ENCODE data around the gene LIMS1.
"Not testable (repeated sequence)": the region's sequence is repeated elsewhere in the genome, so short reads cannot be mapped to it uniquely, and the experiment has no call there.

The LIMS1 gene

GRCh38 chr2:108533832-108534583 is at the start of gene LIMS1:
LIMS1 (plus strand) TSS chr2:108534470; CDS start chr2:108534563, 93 bp downstream.
- no peaks in the 10 kb centered on the region for H3K36me3 ChIP-seq (ENCODE audit: control insufficient read depth in 1 of 2, insufficient read depth in 2 of 2, low read length in 2 of 2)
- peaks cover 4 to 18% of the 10 kb centered on the region in 2 donors for H3K4me1 ChIP-seq (ENCODE audit: control insufficient read depth in 1 of 2, insufficient read depth in 2 of 2, low read length in 2 of 2)

GRCh38 chr2:108485253-108485652 is 49.0 kb upstream of the LIMS1 start:
- H3K9me3 ChIP-seq (ENCODE audit: control insufficient read depth in 1 of 2, low read length in 2 of 2), result no peaks in the 10 kb centered on the region
- H3K4me3 ChIP-seq (ENCODE audit: low read depth in 1 of 2, low read length in 2 of 2), result no peak overlapping the region
- H3K4me1 ChIP-seq (ENCODE audit: control insufficient read depth in 1 of 2, insufficient read depth in 2 of 2, low read length in 2 of 2), result no peaks in the 10 kb centered on the region
- no peaks in the 10 kb centered on the region for H3K27me3 ChIP-seq (ENCODE audit: control insufficient read depth in 1 of 2, insufficient read depth in 2 of 2, low read length in 2 of 2)
- H3K36me3 ChIP-seq (ENCODE audit: control insufficient read depth in 1 of 2, insufficient read depth in 2 of 2, low read length in 2 of 2), result peaks cover 26 to 58% of the 10 kb centered on the region in 2 donors
- no peak overlapping the region for H3K27ac ChIP-seq (ENCODE audit: low read depth, low read length)
- H3K9ac ChIP-seq (ENCODE audit: low read depth in 1 of 2, low read length in 2 of 2), result no peak overlapping the region

More at GRCh38 chr2:108533832-108534583, at the start of gene LIMS1:
- H3K27me3 ChIP-seq (ENCODE audit: control insufficient read depth in 1 of 2, insufficient read depth in 2 of 2, low read length in 2 of 2), result no peaks in the 10 kb centered on the region
- H3K9ac ChIP-seq (ENCODE audit: low read depth in 1 of 2, low read length in 2 of 2), result peak within 1 kb of the TSS; percentile 84
- H3K4me3 ChIP-seq (ENCODE audit: low read depth in 1 of 2, low read length in 2 of 2), result peak within 1 kb of the TSS; percentile 85 to 90
- H3K9me3 ChIP-seq (ENCODE audit: control insufficient read depth in 1 of 2, low read length in 2 of 2), result no peaks in the 10 kb centered on the region
- peak within 1 kb of the TSS; percentile 89 for H3K27ac ChIP-seq (ENCODE audit: low read depth, low read length)

- Histone ChIP-seq H3K4me1 (ENCODE audit: control insufficient read depth in 1 of 2, insufficient read depth in 2 of 2, low read length in 2 of 2) (no peaks in the 10 kb centered on the region), H3K4me3 (ENCODE audit: low read depth in 1 of 2, low read length in 2 of 2) (no peak overlapping the region), H3K27ac (ENCODE audit: low read depth, low read length) (no peak overlapping the region), H3K36me3 (ENCODE audit: control insufficient read depth in 1 of 2, insufficient read depth in 2 of 2, low read length in 2 of 2) (peaks cover 28 to 54% of the 10 kb centered on the region in 2 donors), H3K9ac (ENCODE audit: low read depth in 1 of 2, low read length in 2 of 2) (no peak overlapping the region), H3K9me3 (ENCODE audit: control insufficient read depth in 1 of 2, low read length in 2 of 2) (no peaks in the 10 kb centered on the region), H3K27me3 (ENCODE audit: control insufficient read depth in 1 of 2, insufficient read depth in 2 of 2, low read length in 2 of 2) (no peaks in the 10 kb centered on the region)
These were observed 43.7 kb upstream of the LIMS1 start for GRCh38 chr2:108490506-108491122.

GRCh38 chr2:108491848-108492247 is 42.4 kb upstream of the LIMS1 start:
- H3K27ac ChIP-seq (ENCODE audit: low read depth, low read length), result no peak overlapping the region
- no peaks in the 10 kb centered on the region for H3K4me1 ChIP-seq (ENCODE audit: control insufficient read depth in 1 of 2, insufficient read depth in 2 of 2, low read length in 2 of 2)
- H3K27me3 ChIP-seq (ENCODE audit: control insufficient read depth in 1 of 2, insufficient read depth in 2 of 2, low read length in 2 of 2), result no peaks in the 10 kb centered on the region
- no peaks in the 10 kb centered on the region for H3K9me3 ChIP-seq (ENCODE audit: control insufficient read depth in 1 of 2, low read length in 2 of 2)
- H3K4me3 ChIP-seq (ENCODE audit: low read depth in 1 of 2, low read length in 2 of 2), result no peak overlapping the region
- H3K9ac ChIP-seq (ENCODE audit: low read depth in 1 of 2, low read length in 2 of 2), result no peak overlapping the region
- peaks cover 23 to 48% of the 10 kb centered on the region in 2 donors for H3K36me3 ChIP-seq (ENCODE audit: control insufficient read depth in 1 of 2, insufficient read depth in 2 of 2, low read length in 2 of 2)

GRCh38 chr2:108492364-108492763 is 41.9 kb upstream of the LIMS1 start:
- Histone ChIP-seq H3K36me3 (ENCODE audit: control insufficient read depth in 1 of 2, insufficient read depth in 2 of 2, low read length in 2 of 2) (peaks cover 23 to 45% of the 10 kb centered on the region in 2 donors), H3K27me3 (ENCODE audit: control insufficient read depth in 1 of 2, insufficient read depth in 2 of 2, low read length in 2 of 2) (no peaks in the 10 kb centered on the region), H3K9me3 (ENCODE audit: control insufficient read depth in 1 of 2, low read length in 2 of 2) (no peaks in the 10 kb centered on the region), H3K4me3 (ENCODE audit: low read depth in 1 of 2, low read length in 2 of 2) (no peak overlapping the region), H3K27ac (ENCODE audit: low read depth, low read length) (no peak overlapping the region), H3K4me1 (ENCODE audit: control insufficient read depth in 1 of 2, insufficient read depth in 2 of 2, low read length in 2 of 2) (no peaks in the 10 kb centered on the region), H3K9ac (ENCODE audit: low read depth in 1 of 2, low read length in 2 of 2) (no peak overlapping the region)

- H3K4me3 ChIP-seq (ENCODE audit: low read depth in 1 of 2, low read length in 2 of 2); H3K27me3 ChIP-seq (ENCODE audit: control insufficient read depth in 1 of 2, insufficient read depth in 2 of 2, low read length in 2 of 2); H3K9ac ChIP-seq (ENCODE audit: low read depth in 1 of 2, low read length in 2 of 2); H3K27ac ChIP-seq (ENCODE audit: low read depth, low read length); H3K4me1 ChIP-seq (ENCODE audit: control insufficient read depth in 1 of 2, insufficient read depth in 2 of 2, low read length in 2 of 2); H3K9me3 ChIP-seq (ENCODE audit: control insufficient read depth in 1 of 2, low read length in 2 of 2): not testable (repeated sequence)
- peaks cover 12 to 37% of the 10 kb centered on the region in 2 donors for H3K36me3 ChIP-seq (ENCODE audit: control insufficient read depth in 1 of 2, insufficient read depth in 2 of 2, low read length in 2 of 2)
These were observed 38.1 kb upstream of the LIMS1 start for GRCh38 chr2:108496167-108496566.

- not testable (repeated sequence) for H3K4me3 ChIP-seq (ENCODE audit: low read depth in 1 of 2, low read length in 2 of 2); H3K9ac ChIP-seq (ENCODE audit: low read depth in 1 of 2, low read length in 2 of 2); H3K9me3 ChIP-seq (ENCODE audit: control insufficient read depth in 1 of 2, low read length in 2 of 2); H3K27ac ChIP-seq (ENCODE audit: low read depth, low read length); H3K27me3 ChIP-seq (ENCODE audit: control insufficient read depth in 1 of 2, insufficient read depth in 2 of 2, low read length in 2 of 2); H3K36me3 ChIP-seq (ENCODE audit: control insufficient read depth in 1 of 2, insufficient read depth in 2 of 2, low read length in 2 of 2); H3K4me1 ChIP-seq (ENCODE audit: control insufficient read depth in 1 of 2, insufficient read depth in 2 of 2, low read length in 2 of 2)
These were observed 26.6 kb upstream of the LIMS1 start for GRCh38 chr2:108507620-108508019.

GRCh38 chr2:108512431-108512830 is 21.8 kb upstream of the LIMS1 start:
- H3K9ac ChIP-seq (ENCODE audit: low read depth in 1 of 2, low read length in 2 of 2); H3K9me3 ChIP-seq (ENCODE audit: control insufficient read depth in 1 of 2, low read length in 2 of 2); H3K4me1 ChIP-seq (ENCODE audit: control insufficient read depth in 1 of 2, insufficient read depth in 2 of 2, low read length in 2 of 2); H3K27ac ChIP-seq (ENCODE audit: low read depth, low read length); H3K4me3 ChIP-seq (ENCODE audit: low read depth in 1 of 2, low read length in 2 of 2); H3K36me3 ChIP-seq (ENCODE audit: control insufficient read depth in 1 of 2, insufficient read depth in 2 of 2, low read length in 2 of 2); H3K27me3 ChIP-seq (ENCODE audit: control insufficient read depth in 1 of 2, insufficient read depth in 2 of 2, low read length in 2 of 2): not testable (repeated sequence)

- H3K9ac ChIP-seq (ENCODE audit: low read depth in 1 of 2, low read length in 2 of 2); H3K27ac ChIP-seq (ENCODE audit: low read depth, low read length); H3K27me3 ChIP-seq (ENCODE audit: control insufficient read depth in 1 of 2, insufficient read depth in 2 of 2, low read length in 2 of 2); H3K4me1 ChIP-seq (ENCODE audit: control insufficient read depth in 1 of 2, insufficient read depth in 2 of 2, low read length in 2 of 2); H3K36me3 ChIP-seq (ENCODE audit: control insufficient read depth in 1 of 2, insufficient read depth in 2 of 2, low read length in 2 of 2); H3K4me3 ChIP-seq (ENCODE audit: low read depth in 1 of 2, low read length in 2 of 2); H3K9me3 ChIP-seq (ENCODE audit: control insufficient read depth in 1 of 2, low read length in 2 of 2): not testable (repeated sequence)
These were observed 19.8 kb upstream of the LIMS1 start for GRCh38 chr2:108514478-108514877.

- not testable (repeated sequence) for H3K9ac ChIP-seq (ENCODE audit: low read depth in 1 of 2, low read length in 2 of 2); H3K4me3 ChIP-seq (ENCODE audit: low read depth in 1 of 2, low read length in 2 of 2); H3K4me1 ChIP-seq (ENCODE audit: control insufficient read depth in 1 of 2, insufficient read depth in 2 of 2, low read length in 2 of 2); H3K27me3 ChIP-seq (ENCODE audit: control insufficient read depth in 1 of 2, insufficient read depth in 2 of 2, low read length in 2 of 2); H3K9me3 ChIP-seq (ENCODE audit: control insufficient read depth in 1 of 2, low read length in 2 of 2); H3K36me3 ChIP-seq (ENCODE audit: control insufficient read depth in 1 of 2, insufficient read depth in 2 of 2, low read length in 2 of 2); H3K27ac ChIP-seq (ENCODE audit: low read depth, low read length)
These were observed 9.6 kb upstream of the LIMS1 start for GRCh38 chr2:108524688-108525087.
